ENCODE measurements around the gene MTERF1.

MTERF1 gene

GRCh38 chr7:91883676-91884362 is 3.3 kb upstream of the MTERF1 start:
- Histone ChIP-seq H3K27me3 (ENCODE audit: insufficient read depth, low read length, poor library complexity, severe bottlenecking) (no peaks in the 10 kb centered on the region), H3K4me3 (ENCODE audit: low read length, poor library complexity, severe bottlenecking) (no peak overlapping the region), H3K9ac (ENCODE audit: low read depth, low read length, poor library complexity, severe bottlenecking) (no peak overlapping the region), H3K4me2 (ENCODE audit: low read depth, low read length, poor library complexity, severe bottlenecking) (no peak overlapping the region), H2AFZ (ENCODE audit: low read length) (peak overlapping the region; percentile 6; the same call in 1 of the 2 replicates), H3K79me2 (ENCODE audit: insufficient read depth, low read length) (peaks cover 14% of the 10 kb centered on the region), H3K4me1 (ENCODE audit: insufficient read depth, low read length, poor library complexity, severe bottlenecking) (no peaks in the 10 kb centered on the region), H3F3A (ENCODE audit: low read depth) (no peaks in the 10 kb centered on the region), H3K36me3 (ENCODE audit: insufficient read depth, low read length) (no peaks in the 10 kb centered on the region), H4K20me1 (ENCODE audit: insufficient read depth, low read length, poor library complexity, severe bottlenecking) (no peaks in the 10 kb centered on the region), H3K9me3 (ENCODE audit: insufficient read depth, low read depth, low read length) (no peaks in the 10 kb centered on the region), H3K9me2 (replicated peaks; ENCODE audit: low read depth, low read length) (no peaks in the 10 kb centered on the region)
- TF ChIP-seq CTCF (conservative IDR thresholded peaks at IDR 0.05; ENCODE audit: low read length) = no peak
- no peak for TF ChIP-seq EZH2phosphoT487 (IDR thresholded peaks at IDR 0.05; ENCODE audit: borderline replicate concordance)

- Histone ChIP-seq H3K4me2 (ENCODE audit: low read depth, low read length, poor library complexity, severe bottlenecking) (peak overlapping the region; percentile 74), H3K36me3 (ENCODE audit: insufficient read depth, low read length) (no peaks in the 10 kb centered on the region), H3K9me2 (replicated peaks; ENCODE audit: low read depth, low read length) (no peaks in the 10 kb centered on the region), H3K79me2 (ENCODE audit: insufficient read depth, low read length) (peaks cover 14% of the 10 kb centered on the region), H4K20me1 (ENCODE audit: insufficient read depth, low read length, poor library complexity, severe bottlenecking) (no peaks in the 10 kb centered on the region), H3K4me1 (ENCODE audit: insufficient read depth, low read length, poor library complexity, severe bottlenecking) (no peaks in the 10 kb centered on the region), H3K27me3 (ENCODE audit: insufficient read depth, low read length, poor library complexity, severe bottlenecking) (no peaks in the 10 kb centered on the region), H3K9ac (ENCODE audit: low read depth, low read length, poor library complexity, severe bottlenecking) (peak overlapping the region; percentile 79), H3K9me3 (ENCODE audit: insufficient read depth, low read depth, low read length) (no peaks in the 10 kb centered on the region), H2AFZ (ENCODE audit: low read length) (peak overlapping the region; percentile 78; the same call in 1 of the 2 replicates), H3F3A (ENCODE audit: low read depth) (no peaks in the 10 kb centered on the region), H3K4me3 (ENCODE audit: low read length, poor library complexity, severe bottlenecking) (peak overlapping the region; percentile 83)
- TF ChIP-seq CTCF (conservative IDR thresholded peaks at IDR 0.05; ENCODE audit: low read length) (no peak), EZH2phosphoT487 (IDR thresholded peaks at IDR 0.05; ENCODE audit: borderline replicate concordance) (no peak)
These were observed 488 bp downstream of the MTERF1 start for GRCh38 chr7:91880016-91880412.

- H2AFZ ChIP-seq (ENCODE audit: low read length) = no peak overlapping the region
- no peaks in the 10 kb centered on the region for H3K4me1 ChIP-seq (ENCODE audit: insufficient read depth, low read length, poor library complexity, severe bottlenecking)
- no peak overlapping the region for H3K4me3 ChIP-seq (ENCODE audit: low read length, poor library complexity, severe bottlenecking)
- H4K20me1 ChIP-seq (ENCODE audit: insufficient read depth, low read length, poor library complexity, severe bottlenecking) = no peaks in the 10 kb centered on the region
- peaks cover 14% of the 10 kb centered on the region for H3K79me2 ChIP-seq (ENCODE audit: insufficient read depth, low read length)
- H3K36me3 ChIP-seq (ENCODE audit: insufficient read depth, low read length) = no peaks in the 10 kb centered on the region; the same call in 1 of the 2 replicates
- no peak overlapping the region for H3K9ac ChIP-seq (ENCODE audit: low read depth, low read length, poor library complexity, severe bottlenecking)
- no peaks in the 10 kb centered on the region for H3K27me3 ChIP-seq (ENCODE audit: insufficient read depth, low read length, poor library complexity, severe bottlenecking)
- no peaks in the 10 kb centered on the region for H3F3A ChIP-seq (ENCODE audit: low read depth)
- TF ChIP-seq CTCF (conservative IDR thresholded peaks at IDR 0.05; ENCODE audit: low read length) = no peak
- TF ChIP-seq EZH2phosphoT487 (IDR thresholded peaks at IDR 0.05; ENCODE audit: borderline replicate concordance) = no peak
- no peaks in the 10 kb centered on the region for H3K9me2 ChIP-seq (replicated peaks; ENCODE audit: low read depth, low read length)
- no peak overlapping the region for H3K4me2 ChIP-seq (ENCODE audit: low read depth, low read length, poor library complexity, severe bottlenecking)
- no peaks in the 10 kb centered on the region for H3K9me3 ChIP-seq (ENCODE audit: insufficient read depth, low read depth, low read length)
These were observed 3.9 kb downstream of the MTERF1 start for GRCh38 chr7:91876391-91877133.
